HG03060 (cell line): ENCODE results near the gene EIF4E3.

Experiments
- ATAC-seq: cut with Tn5 transposase; IDR thresholded peaks from one replicate; pipeline ENCODE4 v1.9.1; 2021; ENCODE audit warnings: low read depth, moderate number of reproducible peaks; ENCODE audit not compliant: unreplicated experiment

The EIF4E3 gene

GRCh38 chr3:71652781-71653413 lies 72.3 kb downstream of the EIF4E3 start:
- no peak for ATAC-seq

- ATAC-seq, result no peak
Measured at GRCh38 chr3:71651625-71652024, 73.6 kb downstream of the EIF4E3 start.

GRCh38 chr3:71650372-71650771 lies 74.8 kb downstream of the EIF4E3 start:
- ATAC-seq, result no peak

GRCh38 chr3:71649757-71650156 lies 75.4 kb downstream of the EIF4E3 start:
- ATAC-seq, result no peak

GRCh38 chr3:71647751-71648150 lies 77.5 kb downstream of the EIF4E3 start:
- ATAC-seq, result no peak

- no peak for ATAC-seq
Measured at GRCh38 chr3:71646971-71647370, 78.2 kb downstream of the EIF4E3 start.

- no peak for ATAC-seq
Measured at GRCh38 chr3:71645140-71645539, 80.1 kb downstream of the EIF4E3 start.

- no peak for ATAC-seq
Measured at GRCh38 chr3:71641674-71642073, 83.5 kb downstream of the EIF4E3 start.

- no peak for ATAC-seq
Measured at GRCh38 chr3:71640331-71640983, 84.7 kb downstream of the EIF4E3 start.

- ATAC-seq, result no peak
Measured at GRCh38 chr3:71636482-71636881, 88.7 kb downstream of the EIF4E3 start.

GRCh38 chr3:71636001-71636400 lies 89.2 kb downstream of the EIF4E3 start:
- no peak for ATAC-seq

GRCh38 chr3:71634671-71635070 lies 90.5 kb downstream of the EIF4E3 start:
- ATAC-seq, result no peak

GRCh38 chr3:71629711-71630110 lies 95.5 kb downstream of the EIF4E3 start:
- no peak for ATAC-seq

GRCh38 chr3:71629289-71629688 lies 95.9 kb downstream of the EIF4E3 start:
- no peak for ATAC-seq

- ATAC-seq, result no peak
Measured at GRCh38 chr3:71628522-71628921, 96.7 kb downstream of the EIF4E3 start.

GRCh38 chr3:71625676-71626075 lies 99.5 kb downstream of the EIF4E3 start:
- ATAC-seq, result no peak
